NCI-H1105 treated with DMSO at 0.1 percent for 48 hours (cell line): ENCODE data around the gene SCYGR7.
A peak's percentile ranks its signal among the peaks of the same experiment; 100 is the strongest.

Experiments used
- DNase-seq: peaks from one replicate; lab custom pipeline; 2025; lab: John Stamatoyannopoulos, UW

SCYGR7 gene

GRCh38 chr2:227759411-227760118 lies 31.4 kb downstream of the SCYGR7 start:
- no peak for DNase-seq

- no peak for DNase-seq
Measured at GRCh38 chr2:227761740-227762476, 33.8 kb downstream of the SCYGR7 start.

GRCh38 chr2:227765788-227766372 lies 37.7 kb downstream of the SCYGR7 start:
- DNase-seq = no peak

- peak; percentile 59 for DNase-seq
Measured at GRCh38 chr2:227766373-227766883, 38.3 kb downstream of the SCYGR7 start.

- DNase-seq = no peak
Measured at GRCh38 chr2:227767830-227768229, 39.7 kb downstream of the SCYGR7 start.

GRCh38 chr2:227772197-227772661 lies 44.1 kb downstream of the SCYGR7 start:
- no peak for DNase-seq

GRCh38 chr2:227772932-227773331 lies 44.8 kb downstream of the SCYGR7 start:
- no peak for DNase-seq

- DNase-seq = no peak
Measured at GRCh38 chr2:227774011-227774624, 46.0 kb downstream of the SCYGR7 start.

- no peak for DNase-seq
Measured at GRCh38 chr2:227774895-227775842, 47.0 kb downstream of the SCYGR7 start.
